Measurements from ENCODE around the gene PDE4C. TPM values are rescaled to one million over a fixed set of nuclear protein-coding genes. Genes with fewer than 3 reads are reported as not detected.

PDE4C gene
- 0.90 and 2.4 TPM in 2 replicates for total RNA-seq (2022)
- Bru-seq, nascent RNA, result percentile 21 among the genes with signal in this experiment
- percentile 15 among the genes with signal in this experiment for BruChase-seq, experiment 1, labeled RNA remaining after a 6-hour chase
- not detected for BruChase-seq, experiment 2, labeled RNA remaining after a 2-hour chase
- long read RNA-seq, result 0 reads

DNA sequence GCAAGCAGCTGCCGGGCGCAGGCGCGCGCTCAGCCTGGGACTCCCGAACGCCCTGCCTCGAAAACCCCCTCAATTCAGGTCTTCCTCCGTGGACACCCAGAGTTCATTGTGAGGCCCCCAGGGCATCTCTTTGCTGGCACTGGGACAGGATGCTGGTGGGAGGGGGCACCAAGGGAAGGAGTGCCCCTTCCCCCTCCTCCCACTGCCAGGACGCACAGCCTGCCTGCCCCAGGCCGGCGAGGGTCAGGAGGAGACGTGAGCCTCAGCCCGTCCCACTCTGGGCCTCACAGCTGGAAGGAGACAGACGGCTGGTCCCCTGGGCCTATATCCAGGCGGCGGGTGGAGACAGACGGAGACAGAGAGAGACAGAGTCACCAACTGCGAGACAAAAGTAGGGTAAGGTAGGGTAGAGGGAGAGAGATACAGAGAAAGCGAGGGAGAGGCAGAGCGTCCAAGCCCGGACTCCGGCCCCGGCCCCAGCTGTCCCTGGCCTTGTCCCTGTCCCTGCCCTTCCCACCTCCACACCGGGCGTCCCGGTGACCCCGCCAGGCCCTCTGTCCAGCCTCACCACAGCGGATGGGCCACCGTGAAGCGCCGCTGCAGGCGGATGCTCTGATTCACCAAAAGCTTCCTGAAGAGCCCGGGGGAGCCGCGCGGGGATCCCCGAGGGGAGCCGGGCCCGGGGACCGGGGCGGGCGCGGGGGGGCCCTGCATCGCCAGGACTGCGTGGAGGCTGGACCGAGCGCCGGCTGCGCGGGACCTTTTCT, at the start of gene PDE4C:
PDE4C (minus strand) TSS at position 737 of the 767 bp plus-strand sequence; CDS start at position 714, 23 bp downstream.
- BruUV-seq (replicated peaks), result no TSS peak
- no peak for DNase-seq
- no peaks in the 10 kb centered on the region for H3K9me3 Mint-ChIP-seq (ENCODE audit: low read depth, unreplicated experiment)
- TF ChIP-seq, protein P1, sequence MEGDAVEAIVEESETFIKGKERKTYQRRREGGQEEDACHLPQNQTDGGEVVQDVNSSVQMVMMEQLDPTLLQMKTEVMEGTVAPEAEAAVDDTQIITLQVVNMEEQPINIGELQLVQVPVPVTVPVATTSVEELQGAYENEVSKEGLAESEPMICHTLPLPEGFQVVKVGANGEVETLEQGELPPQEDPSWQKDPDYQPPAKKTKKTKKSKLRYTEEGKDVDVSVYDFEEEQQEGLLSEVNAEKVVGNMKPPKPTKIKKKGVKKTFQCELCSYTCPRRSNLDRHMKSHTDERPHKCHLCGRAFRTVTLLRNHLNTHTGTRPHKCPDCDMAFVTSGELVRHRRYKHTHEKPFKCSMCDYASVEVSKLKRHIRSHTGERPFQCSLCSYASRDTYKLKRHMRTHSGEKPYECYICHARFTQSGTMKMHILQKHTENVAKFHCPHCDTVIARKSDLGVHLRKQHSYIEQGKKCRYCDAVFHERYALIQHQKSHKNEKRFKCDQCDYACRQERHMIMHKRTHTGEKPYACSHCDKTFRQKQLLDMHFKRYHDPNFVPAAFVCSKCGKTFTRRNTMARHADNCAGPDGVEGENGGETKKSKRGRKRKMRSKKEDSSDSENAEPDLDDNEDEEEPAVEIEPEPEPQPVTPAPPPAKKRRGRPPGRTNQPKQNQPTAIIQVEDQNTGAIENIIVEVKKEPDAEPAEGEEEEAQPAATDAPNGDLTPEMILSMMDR (IDR thresholded peaks at IDR 0.05; ENCODE audit: unreplicated experiment), result no peak
- peaks cover 16% of the 10 kb centered on the region for H3K4me1 Mint-ChIP-seq (ENCODE audit: low read depth, unreplicated experiment)
- H3K27me3 Mint-ChIP-seq (ENCODE audit: unreplicated experiment), result peaks cover 54% of the 10 kb centered on the region
- CTCF ChIA-PET, result no interaction called here
- H3K36me3 Mint-ChIP-seq (ENCODE audit: insufficient read depth, unreplicated experiment), result peaks cover 20% of the 10 kb centered on the region
- intact Hi-C loops (cut with micrococcal nuclease; ENCODE audit: unreplicated experiment), result no loop called here
- H3K4me3 Mint-ChIP-seq (ENCODE audit: low read depth, unreplicated experiment), result no peak within 1 kb of the TSS
- no peak within 1 kb of the TSS for H3K27ac Mint-ChIP-seq (ENCODE audit: unreplicated experiment)

DNA sequence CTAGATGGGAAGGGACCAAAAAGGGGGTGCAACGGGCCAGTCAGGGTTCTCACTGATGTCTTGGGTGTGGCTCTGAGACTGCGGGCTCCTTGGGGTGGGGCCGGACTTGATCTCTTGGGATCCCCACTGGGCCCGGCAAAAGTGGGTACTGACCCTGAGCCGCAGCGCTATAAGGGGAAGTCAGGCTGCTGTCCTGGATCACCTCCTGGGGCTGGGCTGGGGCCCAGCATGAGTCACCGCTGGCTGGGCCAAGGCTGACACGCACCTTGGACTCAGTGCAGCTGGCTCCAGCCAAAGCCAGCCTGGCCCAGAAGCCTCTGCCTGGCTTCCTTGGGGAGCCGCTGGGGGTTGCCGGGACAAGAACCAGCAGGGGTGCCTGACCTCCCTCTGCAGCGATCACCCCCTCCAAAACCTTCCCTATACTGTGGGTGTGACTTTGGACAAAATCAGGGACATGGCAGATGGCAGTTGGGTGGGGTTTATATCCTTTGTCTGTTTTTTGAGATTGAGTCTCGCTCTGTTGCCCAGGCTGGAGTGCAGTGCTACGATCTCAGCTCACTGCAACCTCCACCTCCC, 48.6 kb upstream of the PDE4C start:
- TF ChIP-seq, protein P1 (IDR thresholded peaks at IDR 0.05; ENCODE audit: unreplicated experiment), result no peak

GRCh38 chr19:18274219-18274780, 48.1 kb upstream of the PDE4C start, which contains the start of gene IQCN:
IQCN (minus strand) TSS chr19:18274452; CDS start chr19:18269478, 4,974 bp downstream.
- no TSS peak for BruUV-seq (replicated peaks)
- peaks cover 4% of the 10 kb centered on the region for H3K4me1 Mint-ChIP-seq (ENCODE audit: low read depth, unreplicated experiment)
- no peaks in the 10 kb centered on the region for H3K9me3 Mint-ChIP-seq (ENCODE audit: low read depth, unreplicated experiment)
- CTCF ChIA-PET, result interaction anchor here (1.1 kb wide), 1 partner anchor 43 kb away, joined by 5 read pairs; no protein-coding TSS in a partner anchor
- H3K36me3 Mint-ChIP-seq (ENCODE audit: insufficient read depth, unreplicated experiment), result peaks cover 49% of the 10 kb centered on the region
- no peaks in the 10 kb centered on the region for H3K27me3 Mint-ChIP-seq (ENCODE audit: unreplicated experiment)
- peak within 1 kb of the TSS; percentile 17 for H3K4me3 Mint-ChIP-seq (ENCODE audit: low read depth, unreplicated experiment)
- TF ChIP-seq, protein P1 (IDR thresholded peaks at IDR 0.05; ENCODE audit: unreplicated experiment), result no peak
- peak within 1 kb of the TSS; percentile 83 for H3K27ac Mint-ChIP-seq (ENCODE audit: unreplicated experiment)
- DNase-seq, result peak; percentile 27
- intact Hi-C loops (cut with micrococcal nuclease; ENCODE audit: unreplicated experiment), result loop anchor here (10.0 kb wide), 1 partner anchor 141 kb away; the partner anchor contains the start of gene SSBP4

More for the DNA sequence above, 48.6 kb upstream of the PDE4C start:
- no peaks in the 10 kb centered on the region for H3K9me3 Mint-ChIP-seq (ENCODE audit: low read depth, unreplicated experiment)
- H3K27ac Mint-ChIP-seq (ENCODE audit: unreplicated experiment), result peak overlapping the region; percentile 83
- peaks cover 9% of the 10 kb centered on the region for H3K4me1 Mint-ChIP-seq (ENCODE audit: low read depth, unreplicated experiment)
- CTCF ChIA-PET, result interaction anchor here (1.1 to 1.5 kb wide), 2 partner anchors 21 to 44 kb away, joined by 3 to 5 read pairs; no protein-coding TSS in a partner anchor
- no peaks in the 10 kb centered on the region for H3K27me3 Mint-ChIP-seq (ENCODE audit: unreplicated experiment)
- DNase-seq, result peak; percentile 81
- intact Hi-C loops (cut with micrococcal nuclease; ENCODE audit: unreplicated experiment), result loop anchor here (10.0 kb wide), 1 partner anchor 140 kb away; the partner anchor contains the start of gene SSBP4
- H3K36me3 Mint-ChIP-seq (ENCODE audit: insufficient read depth, unreplicated experiment), result peaks cover 55% of the 10 kb centered on the region
- BruUV-seq (replicated peaks), result no TSS peak
- H3K4me3 Mint-ChIP-seq (ENCODE audit: low read depth, unreplicated experiment), result peak overlapping the region; percentile 17

- peaks cover 43% of the 10 kb centered on the region for H3K36me3 Mint-ChIP-seq (ENCODE audit: insufficient read depth, unreplicated experiment)
- H3K9me3 Mint-ChIP-seq (ENCODE audit: low read depth, unreplicated experiment), result no peaks in the 10 kb centered on the region
- no TSS peak for BruUV-seq (replicated peaks)
- CTCF ChIA-PET, result interaction anchor here (1.1 kb wide), 1 partner anchor 42 kb away, joined by 5 read pairs; no protein-coding TSS in a partner anchor
- H3K4me1 Mint-ChIP-seq (ENCODE audit: low read depth, unreplicated experiment), result no peaks in the 10 kb centered on the region
- H3K27me3 Mint-ChIP-seq (ENCODE audit: unreplicated experiment), result no peaks in the 10 kb centered on the region
- TF ChIP-seq, protein P1 (IDR thresholded peaks at IDR 0.05; ENCODE audit: unreplicated experiment), result no peak
- DNase-seq, result no peak
- intact Hi-C loops (cut with micrococcal nuclease; ENCODE audit: unreplicated experiment), result loop anchor here (10.0 kb wide), 1 partner anchor 141 kb away; the partner anchor contains the start of gene SSBP4
- no peak overlapping the region for H3K4me3 Mint-ChIP-seq (ENCODE audit: low read depth, unreplicated experiment)
- no peak overlapping the region for H3K27ac Mint-ChIP-seq (ENCODE audit: unreplicated experiment)
Observed at GRCh38 chr19:18273561-18274218, 47.5 kb upstream of the PDE4C start.

Measured in Calu3 (cell line).